DMS153 treated with DMSO at 0.1 percent for 48 hours (cell line): Measurements from ENCODE around the gene ZNF705A.
A peak's percentile ranks its signal among the peaks of the same experiment; 100 is the strongest.
"Not testable (repeated sequence)": the region's sequence is repeated elsewhere in the genome, so short reads cannot be mapped to it uniquely, and the experiment has no call there.

Experiments
- DNase-seq: peaks from one replicate; lab custom pipeline; 2025; ENCODE audit not compliant: unreplicated experiment; lab: John Stamatoyannopoulos, UW

The ZNF705A gene

GRCh38 chr12:8183346-8183745, 26.5 kb downstream of the ZNF705A start:
- DNase-seq, result not testable (repeated sequence)

- not testable (repeated sequence) for DNase-seq
Measured at GRCh38 chr12:8184206-8184605, 27.4 kb downstream of the ZNF705A start.

- not testable (repeated sequence) for DNase-seq
Measured at GRCh38 chr12:8188088-8188487, 31.3 kb downstream of the ZNF705A start.

- not testable (repeated sequence) for DNase-seq
Measured at GRCh38 chr12:8197685-8198308, 41.0 kb downstream of the ZNF705A start.

GRCh38 chr12:8218711-8219382, 62.0 kb downstream of the ZNF705A start:
- not testable (repeated sequence) for DNase-seq

GRCh38 chr12:8221375-8221774, 64.6 kb downstream of the ZNF705A start:
- peak; percentile 19 for DNase-seq

- DNase-seq, result not testable (repeated sequence)
Measured at GRCh38 chr12:8221844-8222243, 65.0 kb downstream of the ZNF705A start.

GRCh38 chr12:8222303-8222702, 65.5 kb downstream of the ZNF705A start:
- DNase-seq, result not testable (repeated sequence)

- DNase-seq, result not testable (repeated sequence)
Measured at GRCh38 chr12:8223646-8224045, 66.8 kb downstream of the ZNF705A start.

- DNase-seq, result not testable (repeated sequence)
Measured at GRCh38 chr12:8224782-8225181, 68.0 kb downstream of the ZNF705A start.

GRCh38 chr12:8226355-8226754, 69.5 kb downstream of the ZNF705A start:
- no peak for DNase-seq

- DNase-seq, result not testable (repeated sequence)
Measured at GRCh38 chr12:8226992-8227731, 70.3 kb downstream of the ZNF705A start, which contains the start of gene FAM90A1. TSS of gene FAM90A1 (minus strand) at chr12:8227618. CDS start at chr12:8224832, 2,786 bp downstream.

GRCh38 chr12:8227732-8228077, 70.9 kb downstream of the ZNF705A start:
- DNase-seq, result not testable (repeated sequence)

GRCh38 chr12:8228607-8229006, 71.8 kb downstream of the ZNF705A start:
- DNase-seq, result not testable (repeated sequence)

GRCh38 chr12:8229486-8229885, 72.7 kb downstream of the ZNF705A start:
- DNase-seq, result not testable (repeated sequence)
